DMS153 treated with DMSO at 0.1 percent for 48 hours (cell line): Measurements from ENCODE around the gene CIB2.

Source experiments
- DNase-seq: peaks from one replicate; lab custom pipeline; 2025; ENCODE audit not compliant: unreplicated experiment; lab: John Stamatoyannopoulos, UW

The CIB2 gene

GRCh38 chr15:78109156-78109555 is 22.1 kb downstream of the CIB2 start:
- no peak for DNase-seq

GRCh38 chr15:78108300-78109084 is 22.8 kb downstream of the CIB2 start:
- DNase-seq: peak; percentile 1

GRCh38 chr15:78107471-78107870 is 23.8 kb downstream of the CIB2 start:
- no peak for DNase-seq

- no peak for DNase-seq
These were observed 25.6 kb downstream of the CIB2 start for GRCh38 chr15:78105476-78106241.

GRCh38 chr15:78104566-78105475 is 26.4 kb downstream of the CIB2 start:
- DNase-seq: no peak

- no peak for DNase-seq
These were observed 27.1 kb downstream of the CIB2 start for GRCh38 chr15:78104119-78104479.

- no peak for DNase-seq
These were observed 27.7 kb downstream of the CIB2 start for GRCh38 chr15:78103406-78104118.

GRCh38 chr15:78102741-78103140 is 28.5 kb downstream of the CIB2 start:
- no peak for DNase-seq

- DNase-seq: no peak
These were observed 29.0 kb downstream of the CIB2 start for GRCh38 chr15:78102211-78102610.

GRCh38 chr15:78101423-78102105 is 29.7 kb downstream of the CIB2 start:
- no peak for DNase-seq

GRCh38 chr15:78100886-78101285 is 30.4 kb downstream of the CIB2 start:
- DNase-seq: no peak

- DNase-seq: no peak
These were observed 33.0 kb downstream of the CIB2 start for GRCh38 chr15:78098131-78098755.

- no peak for DNase-seq
These were observed 33.6 kb downstream of the CIB2 start for GRCh38 chr15:78097667-78098066.

GRCh38 chr15:78093242-78094020 is 37.8 kb downstream of the CIB2 start:
- DNase-seq: no peak

- no peak for DNase-seq
These were observed 38.8 kb downstream of the CIB2 start, which contains the start of gene SH2D7 for GRCh38 chr15:78092261-78093041. Gene SH2D7 (plus strand): TSS chr15:78092561. CDS start chr15:78092585, 24 bp downstream.

- DNase-seq: no peak
These were observed 40.7 kb downstream of the CIB2 start for GRCh38 chr15:78090422-78091063.

GRCh38 chr15:78088773-78089080 is 42.5 kb downstream of the CIB2 start:
- no peak for DNase-seq
